MM.1S (cell line): ENCODE results near the gene POLD1.

ENCODE experiments used
- DNase-seq: peaks from one replicate; pipeline ENCODE4 v3.0.0-alpha.2; 2015
- H2AFZ ChIP-seq: fragments of 300-600 bp; sonication (generic); 2 replicates; pipeline ENCODE4 v1.6.0; 2016; ENCODE audit warnings: antibody characterized with exemption, low read length
- H3F3A ChIP-seq: fragments of 300-600 bp; sonication (generic); 2 replicates; pipeline ENCODE4 v1.6.1; 2016; ENCODE audit warnings: mild to moderate bottlenecking, antibody characterized with exemption, low read length, moderate library complexity, mixed read lengths; ENCODE audit not compliant: insufficient read depth
- H3K27ac ChIP-seq: fragments of 300-600 bp; sonication (generic); 2 replicates; pipeline ENCODE4 v1.5.1; 2016; ENCODE audit warnings: mild to moderate bottlenecking, low read length
- H3K27me3 ChIP-seq: fragments of 300-600 bp; sonication (generic); replicated peaks from 2 replicates; pipeline ENCODE4 v1.6.0; 2016; ENCODE audit warnings: low read length; ENCODE audit not compliant: insufficient read depth
- H3K36me3 ChIP-seq: fragments of 300-600 bp; sonication (generic); replicated peaks from 2 replicates; pipeline ENCODE4 v1.6.1; 2016; ENCODE audit warnings: mild to moderate bottlenecking, low read length, mixed read lengths; ENCODE audit not compliant: insufficient read depth
- H3K4me1 ChIP-seq: fragments of 300-600 bp; sonication (generic); 2 replicates; pipeline ENCODE4 v1.6.1; 2016; ENCODE audit warnings: low read length, mixed read lengths
- H3K4me2 ChIP-seq: fragments of 300-600 bp; sonication (generic); 2 replicates; pipeline ENCODE4 v1.6.0; 2016; ENCODE audit warnings: low read depth, low read length
- H3K4me3 ChIP-seq: fragments of 300-600 bp; sonication (generic); 2 replicates; pipeline ENCODE4 v1.5.1; 2016; ENCODE audit warnings: low read length, mixed read lengths
- H3K79me2 ChIP-seq: fragments of 300-600 bp; sonication (generic); 2 replicates; pipeline ENCODE4 v1.6.1; 2016; ENCODE audit warnings: mixed run types, low read length, mixed read lengths
- H3K9ac ChIP-seq: fragments of 300-600 bp; sonication (generic); 2 replicates; pipeline ENCODE4 v1.6.1; 2016; ENCODE audit warnings: low read length, mixed read lengths
- H3K9me2 ChIP-seq: fragments of 300-600 bp; sonication (generic); replicated peaks from 2 replicates; pipeline ENCODE4 v1.6.1; 2016; ENCODE audit warnings: mild to moderate bottlenecking, low read length, mixed read lengths; ENCODE audit not compliant: insufficient read depth
- H3K9me3 ChIP-seq: fragments of 300-600 bp; sonication (generic); replicated peaks from 2 replicates; pipeline ENCODE4 v1.6.1; 2016; ENCODE audit warnings: mild to moderate bottlenecking, low read length, mixed read lengths; ENCODE audit not compliant: insufficient read depth
- H4K20me1 ChIP-seq: fragments of 300-600 bp; sonication (generic); 2 replicates; pipeline ENCODE4 v1.6.1; 2016; ENCODE audit warnings: mild to moderate bottlenecking, low read length, moderate library complexity, mixed read lengths; ENCODE audit not compliant: insufficient read depth
- EZH2 ChIP-seq: fragments of 300-600 bp; sonication (generic); optimal IDR thresholded peaks from 2 replicates; pipeline ENCODE3; 2017; ENCODE audit warnings: low read depth, mild to moderate bottlenecking, antibody characterized with exemption, low read length, mixed read lengths
- EZH2phosphoT487 ChIP-seq: fragments of 300-600 bp; sonication (generic); IDR thresholded peaks from 2 replicates; pipeline ENCODE4 v1.6.1; 2018; ENCODE audit warnings: antibody characterized with exemption, low read length
- TF ChIP-seq, protein P1 (sequence below): fragments of 300-600 bp; sonication (generic); IDR thresholded peaks from 2 replicates; pipeline ENCODE4 v1.5.1; 2016; ENCODE audit warnings: antibody characterized with exemption, low read length, mixed read lengths

The POLD1 gene

GRCh38 chr19:50447053-50447452, 62.9 kb downstream of the POLD1 start:
- H3K9me2 ChIP-seq: no peaks in the 10 kb centered on the region
- no peak overlapping the region for H3K9ac ChIP-seq
- no peak overlapping the region for H3K4me2 ChIP-seq
- no peaks in the 10 kb centered on the region for H3K9me3 ChIP-seq
- H3K4me3 ChIP-seq: no peak overlapping the region
- no peak overlapping the region for H2AFZ ChIP-seq
- TF ChIP-seq EZH2phosphoT487: no peak
- TF ChIP-seq EZH2: no peak
- TF ChIP-seq, protein P1, sequence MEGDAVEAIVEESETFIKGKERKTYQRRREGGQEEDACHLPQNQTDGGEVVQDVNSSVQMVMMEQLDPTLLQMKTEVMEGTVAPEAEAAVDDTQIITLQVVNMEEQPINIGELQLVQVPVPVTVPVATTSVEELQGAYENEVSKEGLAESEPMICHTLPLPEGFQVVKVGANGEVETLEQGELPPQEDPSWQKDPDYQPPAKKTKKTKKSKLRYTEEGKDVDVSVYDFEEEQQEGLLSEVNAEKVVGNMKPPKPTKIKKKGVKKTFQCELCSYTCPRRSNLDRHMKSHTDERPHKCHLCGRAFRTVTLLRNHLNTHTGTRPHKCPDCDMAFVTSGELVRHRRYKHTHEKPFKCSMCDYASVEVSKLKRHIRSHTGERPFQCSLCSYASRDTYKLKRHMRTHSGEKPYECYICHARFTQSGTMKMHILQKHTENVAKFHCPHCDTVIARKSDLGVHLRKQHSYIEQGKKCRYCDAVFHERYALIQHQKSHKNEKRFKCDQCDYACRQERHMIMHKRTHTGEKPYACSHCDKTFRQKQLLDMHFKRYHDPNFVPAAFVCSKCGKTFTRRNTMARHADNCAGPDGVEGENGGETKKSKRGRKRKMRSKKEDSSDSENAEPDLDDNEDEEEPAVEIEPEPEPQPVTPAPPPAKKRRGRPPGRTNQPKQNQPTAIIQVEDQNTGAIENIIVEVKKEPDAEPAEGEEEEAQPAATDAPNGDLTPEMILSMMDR: no peak
- no peaks in the 10 kb centered on the region for H3F3A ChIP-seq
- H3K27me3 ChIP-seq: peaks cover 89% of the 10 kb centered on the region
- DNase-seq: no peak
- H3K27ac ChIP-seq: no peak overlapping the region
- H3K4me1 ChIP-seq: no peaks in the 10 kb centered on the region
- H3K36me3 ChIP-seq: no peaks in the 10 kb centered on the region
- H3K79me2 ChIP-seq: no peaks in the 10 kb centered on the region
- no peaks in the 10 kb centered on the region for H4K20me1 ChIP-seq

- no peaks in the 10 kb centered on the region for H3K79me2 ChIP-seq
- H4K20me1 ChIP-seq: no peaks in the 10 kb centered on the region
- no peaks in the 10 kb centered on the region for H3K9me3 ChIP-seq
- H3K9me2 ChIP-seq: no peaks in the 10 kb centered on the region
- no peak for DNase-seq
- TF ChIP-seq EZH2: no peak
- TF ChIP-seq, protein P1: no peak
- TF ChIP-seq EZH2phosphoT487: no peak
- H3K36me3 ChIP-seq: no peaks in the 10 kb centered on the region
- H3K4me2 ChIP-seq: no peak overlapping the region
- no peak overlapping the region for H2AFZ ChIP-seq
- no peak overlapping the region for H3K9ac ChIP-seq
- H3F3A ChIP-seq: no peaks in the 10 kb centered on the region
- no peaks in the 10 kb centered on the region for H3K4me1 ChIP-seq
- H3K4me3 ChIP-seq: no peak overlapping the region
- H3K27me3 ChIP-seq: peaks cover 91% of the 10 kb centered on the region
- H3K27ac ChIP-seq: no peak overlapping the region
Measured at GRCh38 chr19:50447750-50448149, 63.6 kb downstream of the POLD1 start.

DNA sequence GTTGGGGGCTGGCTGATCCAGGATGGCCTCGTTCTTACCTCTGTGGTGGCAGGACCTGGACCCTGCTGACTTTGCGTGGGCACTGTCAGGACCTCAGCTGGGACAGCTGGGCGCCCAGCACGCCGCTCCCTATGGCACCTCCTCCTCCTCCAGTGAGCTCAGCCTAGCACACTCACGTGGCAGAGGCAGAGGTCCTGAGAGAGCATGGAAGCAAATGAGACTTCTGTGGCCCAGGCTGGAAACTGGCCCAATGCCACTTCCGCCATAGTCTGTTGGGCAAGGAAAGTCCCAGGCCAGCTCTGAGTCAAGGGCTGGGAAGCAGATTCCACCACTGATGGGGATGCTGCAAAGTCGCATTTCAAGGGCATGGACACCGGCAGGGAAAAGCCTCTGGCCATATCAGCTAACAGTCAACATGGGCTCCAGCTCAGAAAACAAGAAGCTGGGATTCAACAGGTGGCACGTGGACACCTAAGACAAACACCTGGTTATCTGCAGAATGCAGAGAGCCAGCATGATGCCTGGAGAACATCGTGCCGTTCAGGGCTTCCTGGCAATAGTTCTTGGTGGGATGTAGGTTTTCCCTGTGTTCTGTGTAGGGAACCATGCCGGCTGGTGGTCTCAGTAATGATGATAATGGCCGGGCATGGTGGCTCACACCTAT, 65.2 kb downstream of the POLD1 start:
- H3K4me1 ChIP-seq: no peaks in the 10 kb centered on the region
- no peak overlapping the region for H3K27ac ChIP-seq
- H3K9me2 ChIP-seq: no peaks in the 10 kb centered on the region
- no peak for DNase-seq
- no peaks in the 10 kb centered on the region for H3K9me3 ChIP-seq
- no peaks in the 10 kb centered on the region for H4K20me1 ChIP-seq
- no peak overlapping the region for H3K4me2 ChIP-seq
- no peaks in the 10 kb centered on the region for H3K79me2 ChIP-seq
- H3K27me3 ChIP-seq: peaks cover 89% of the 10 kb centered on the region
- H3K9ac ChIP-seq: no peak overlapping the region
- no peak overlapping the region for H3K4me3 ChIP-seq
- TF ChIP-seq EZH2: no peak
- TF ChIP-seq EZH2phosphoT487: no peak
- TF ChIP-seq, protein P1: no peak
- no peaks in the 10 kb centered on the region for H3F3A ChIP-seq
- H2AFZ ChIP-seq: no peak overlapping the region
- no peaks in the 10 kb centered on the region for H3K36me3 ChIP-seq
